GM19468 (cell line): ENCODE data around the gene CFAP126.
"Not testable (repeated sequence)": the region's sequence is repeated elsewhere in the genome, so short reads cannot be mapped to it uniquely, and the experiment has no call there.

ENCODE experiments used
- ATAC-seq: cut with Tn5 transposase; IDR thresholded peaks from one replicate; pipeline ENCODE4 v1.9.1; 2021; ENCODE audit warnings: mild to moderate bottlenecking, moderate library complexity, moderate number of reproducible peaks; ENCODE audit not compliant: unreplicated experiment; ENCODE audit errors: extremely low read depth

Gene CFAP126

GRCh38 chr1:161382214-161383019 lies 14.7 kb upstream of the CFAP126 start:
- no peak for ATAC-seq

GRCh38 chr1:161381707-161382106 lies 14.0 kb upstream of the CFAP126 start:
- no peak for ATAC-seq

- no peak for ATAC-seq
Observed at GRCh38 chr1:161379071-161379470, 11.4 kb upstream of the CFAP126 start.

DNA sequence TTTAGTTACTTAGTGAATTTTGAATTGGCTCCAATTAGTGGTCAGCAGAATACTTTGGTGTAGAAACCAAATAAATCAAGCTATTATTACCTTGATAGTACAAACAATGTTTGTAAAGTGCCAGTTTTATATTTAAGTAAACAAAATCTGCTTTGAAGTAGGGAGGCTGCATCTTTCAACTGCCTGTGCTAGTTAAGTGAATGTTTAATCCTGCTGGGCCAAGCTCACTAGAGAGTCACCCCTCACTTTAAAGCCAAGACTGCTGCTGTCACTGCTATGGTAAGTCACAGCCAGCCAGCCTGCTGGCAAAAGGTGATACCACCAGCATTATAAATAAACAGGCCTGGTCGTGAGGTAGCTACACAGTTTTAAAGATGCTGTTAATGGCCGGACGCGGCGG lies 10.3 kb upstream of the CFAP126 start:
- ATAC-seq: no peak

- ATAC-seq: no peak
Observed at GRCh38 chr1:161374373-161374772, 6.7 kb upstream of the CFAP126 start.

DNA sequence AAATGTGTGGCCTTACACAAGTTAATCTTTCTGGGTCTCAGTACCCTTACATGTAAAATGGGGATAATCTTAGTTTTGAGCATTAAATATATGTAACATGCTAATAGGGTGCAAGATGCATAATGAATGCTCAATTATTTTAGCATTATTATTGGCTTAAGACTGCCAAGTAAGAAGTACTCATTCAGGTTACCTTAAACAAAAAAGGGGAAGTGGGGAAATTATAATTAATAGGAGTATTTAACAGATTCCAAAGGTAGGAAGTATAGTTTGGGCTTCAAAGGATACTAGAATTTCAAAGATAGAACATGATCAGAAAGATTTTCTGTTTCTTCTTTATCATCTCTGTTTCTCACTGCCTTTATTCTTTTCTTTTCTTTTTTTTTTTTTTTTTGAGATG lies 5.8 kb upstream of the CFAP126 start:
- no peak for ATAC-seq

DNA sequence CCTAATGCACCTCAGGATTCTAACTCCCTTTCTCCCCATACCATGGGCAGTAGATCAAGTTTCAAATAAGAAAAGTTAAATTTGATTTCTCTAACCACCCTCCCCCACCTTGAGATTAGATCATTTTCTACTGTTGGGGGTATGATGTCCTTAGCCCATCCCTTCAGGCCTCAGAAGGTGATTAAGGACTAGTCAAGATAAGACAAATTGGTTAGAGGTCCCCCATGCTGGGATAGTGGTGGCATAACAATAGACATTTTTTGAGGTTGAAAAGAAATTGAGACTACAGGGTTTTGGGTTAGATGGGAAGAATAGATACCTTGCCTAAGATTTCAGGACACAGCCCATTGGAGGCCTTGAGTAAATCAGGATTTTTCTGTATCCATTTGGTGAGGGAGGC lies 2.5 kb downstream of the CFAP126 start:
- no peak for ATAC-seq

DNA sequence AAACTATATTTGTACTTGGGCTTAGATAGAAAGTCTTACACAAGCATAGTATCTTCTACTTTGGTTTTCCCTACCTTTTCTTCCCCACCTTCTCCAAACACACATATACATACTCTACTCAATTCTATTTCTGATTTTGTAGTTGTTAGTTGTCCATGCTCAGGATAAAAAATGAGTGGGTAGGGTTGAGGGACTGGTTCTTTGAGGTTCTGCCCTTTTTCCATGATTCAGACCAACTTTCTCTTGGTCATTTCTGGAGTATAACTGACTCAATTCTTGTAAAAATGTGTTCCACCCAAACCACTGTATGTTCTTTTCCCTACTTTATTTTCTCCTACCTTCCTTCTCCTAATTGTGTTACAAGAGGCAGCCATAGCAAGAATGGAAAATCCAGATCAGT lies 3.3 kb downstream of the CFAP126 start:
- ATAC-seq: no peak

GRCh38 chr1:161359291-161359690 lies 8.4 kb downstream of the CFAP126 start:
- ATAC-seq: no peak

DNA sequence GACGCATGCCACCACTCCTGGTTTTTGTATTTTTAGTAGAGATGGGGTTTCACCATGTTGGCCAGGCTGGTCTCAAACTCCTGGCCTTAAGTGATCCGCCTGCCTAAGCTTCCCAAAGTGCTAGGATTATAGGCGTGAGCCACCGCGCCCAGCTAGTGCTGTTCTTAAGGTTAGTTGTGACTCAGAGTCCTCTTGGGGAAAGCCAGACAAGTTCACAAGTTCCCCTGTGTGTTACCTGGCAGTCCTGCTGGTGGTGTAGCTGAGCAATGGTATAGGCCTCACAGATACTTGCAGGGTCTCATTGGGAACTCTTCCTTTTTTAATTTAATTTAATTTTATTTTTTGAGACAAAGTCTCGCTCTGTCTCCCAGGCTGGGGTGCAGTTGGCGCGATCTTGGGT lies 10.6 kb downstream of the CFAP126 start:
- no peak for ATAC-seq

- ATAC-seq: no peak
Observed at GRCh38 chr1:161351482-161351881, 16.2 kb downstream of the CFAP126 start.

- no peak for ATAC-seq
Observed at GRCh38 chr1:161350671-161351070, 17.0 kb downstream of the CFAP126 start.

DNA sequence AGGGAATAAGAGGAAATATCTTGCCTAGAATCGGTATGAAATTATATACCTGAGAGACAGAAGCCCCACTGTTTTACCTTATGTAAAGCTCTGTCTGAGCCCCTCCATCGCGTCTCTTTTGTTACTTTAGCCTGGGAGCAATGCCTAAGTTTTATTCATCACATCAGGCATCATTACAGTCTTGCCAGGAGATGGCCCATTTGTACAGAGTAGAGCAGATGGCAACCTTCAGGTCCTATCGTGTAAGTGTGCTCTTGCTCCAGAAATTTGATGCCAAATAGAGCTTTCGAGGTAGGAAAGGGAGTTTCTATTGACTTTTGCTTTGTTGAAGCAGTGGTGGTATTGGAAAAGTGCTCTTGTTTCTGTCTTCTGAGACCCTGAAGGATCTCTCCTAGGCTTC lies 24.9 kb downstream of the CFAP126 start:
- ATAC-seq: no peak

- no peak for ATAC-seq
Observed at GRCh38 chr1:161342177-161342576, 25.5 kb downstream of the CFAP126 start.

DNA sequence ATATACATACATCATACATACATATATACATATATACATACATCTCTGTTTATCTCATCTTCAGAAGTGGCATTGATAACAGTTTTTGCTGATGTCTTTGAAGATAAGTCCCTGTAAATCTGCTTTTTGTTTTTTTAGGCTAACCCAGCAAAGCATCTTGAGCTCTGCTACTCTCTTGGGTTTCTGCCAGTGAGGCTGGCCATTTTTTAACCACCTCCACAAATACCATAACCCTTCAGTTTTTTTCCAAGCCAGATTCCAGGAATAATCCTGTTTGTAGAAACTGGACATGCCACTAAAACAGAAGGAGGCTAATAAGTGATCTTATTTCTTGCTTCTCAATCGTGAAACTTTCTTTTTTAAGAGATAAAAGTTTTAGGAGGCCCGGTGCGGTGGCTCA lies 31.9 kb downstream of the CFAP126 start:
- no peak for ATAC-seq

- ATAC-seq: no peak
Observed at GRCh38 chr1:161333166-161333565, 34.5 kb downstream of the CFAP126 start.

DNA sequence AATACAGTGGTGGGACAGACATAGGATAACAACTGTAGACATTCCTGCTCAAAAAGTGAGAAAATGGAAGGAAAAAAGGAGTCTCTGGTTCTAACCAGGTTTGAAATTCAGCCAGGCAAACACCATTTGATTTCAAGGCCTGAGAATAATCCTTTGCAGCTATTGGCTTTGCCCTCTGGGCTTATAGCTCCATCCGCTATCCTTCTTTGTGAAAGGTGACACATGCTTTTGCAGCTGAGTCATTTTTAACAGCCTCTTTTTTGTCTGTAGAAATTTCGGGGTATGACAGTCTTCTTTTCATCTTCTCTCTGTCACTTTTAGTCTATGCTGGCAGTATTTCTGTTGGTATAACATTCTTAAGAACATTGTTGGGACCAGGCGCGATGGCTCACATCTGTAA lies 37.3 kb downstream of the CFAP126 start:
- no peak for ATAC-seq

DNA sequence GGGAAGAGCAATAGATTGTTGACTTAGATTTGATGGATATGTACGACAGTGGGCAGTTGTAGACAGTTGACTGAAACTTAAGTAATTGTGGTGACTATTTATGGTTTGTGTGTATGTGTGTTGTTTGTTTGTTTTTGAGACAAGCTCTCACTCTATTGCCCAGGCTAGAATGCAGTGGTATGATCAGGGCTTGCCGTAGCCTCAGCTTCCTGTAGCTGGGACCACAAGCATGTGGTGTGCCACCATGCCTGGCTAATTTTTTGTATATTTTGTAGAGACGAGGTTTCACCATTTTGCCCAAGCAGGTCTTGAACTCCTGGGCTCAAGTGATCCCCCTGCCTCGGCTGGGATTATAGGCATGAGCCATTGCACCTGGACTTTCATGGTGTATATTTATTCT lies 43.7 kb downstream of the CFAP126 start:
- no peak for ATAC-seq

DNA sequence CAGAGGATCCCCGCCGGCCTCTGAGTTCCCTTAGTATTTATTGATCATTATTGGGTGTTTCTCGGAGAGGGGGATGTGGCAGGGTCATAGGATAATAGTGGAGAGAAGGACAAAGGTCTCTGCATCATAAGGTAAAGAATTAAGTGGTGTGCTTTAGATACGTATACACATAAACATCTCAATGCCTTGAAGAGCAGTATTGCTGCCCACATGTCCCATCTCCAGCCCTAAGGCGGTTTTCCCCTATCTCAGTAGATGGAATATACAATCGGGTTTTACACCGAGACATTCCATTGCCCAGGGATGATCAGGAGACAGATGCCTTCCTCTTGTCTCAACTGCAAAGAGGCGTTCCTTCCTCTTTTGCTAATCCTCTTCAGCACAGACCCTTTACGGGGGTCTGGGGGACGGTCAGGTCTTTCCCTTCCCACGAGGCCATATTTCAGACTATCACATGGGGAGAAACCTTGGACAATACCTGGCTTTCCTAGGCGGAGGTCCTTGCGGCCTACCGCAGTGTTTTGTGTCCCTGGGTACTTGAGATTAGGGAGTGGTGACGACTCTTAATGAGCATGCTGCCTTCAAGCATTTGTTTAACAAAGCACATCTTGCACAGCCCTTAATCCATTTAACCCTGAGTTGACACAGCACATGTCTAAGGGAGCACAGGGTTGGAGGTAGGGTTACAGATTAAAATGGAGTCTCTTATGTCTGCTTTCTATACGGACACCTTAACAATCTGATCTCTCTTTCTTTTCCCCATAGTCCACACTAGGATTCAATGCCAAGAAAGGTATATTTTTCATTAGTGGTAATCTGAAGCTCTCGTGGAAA lies 51.6 kb downstream of the CFAP126 start:
- ATAC-seq: not testable (repeated sequence)
